KMS-11 (cell line): Measurements from ENCODE around the gene RNLS.

ENCODE experiments used
- H2AFZ ChIP-seq: fragments of 200-600 bp; sonication (generic); 2 replicates; pipeline ENCODE4 v1.6.1; 2016; ENCODE audit warnings: antibody characterized with exemption, mixed run types, low read depth
- H3K27ac ChIP-seq: fragments of 200-600 bp; sonication (generic); 2 replicates; pipeline ENCODE4 v1.6.1; 2016; ENCODE audit warnings: mild to moderate bottlenecking, mixed run types
- H3K27me3 ChIP-seq: fragments of 200-600 bp; sonication (generic); 2 replicates; pipeline ENCODE4 v1.6.1; 2017; ENCODE audit warnings: mild to moderate bottlenecking, low read depth, mixed run types, moderate library complexity; ENCODE audit not compliant: insufficient read depth
- H3K36me3 ChIP-seq: fragments of 200-600 bp; sonication (generic); 2 replicates; pipeline ENCODE4 v1.6.1; 2017; ENCODE audit warnings: mild to moderate bottlenecking, mixed run types; ENCODE audit not compliant: insufficient read depth
- H3K4me1 ChIP-seq: fragments of 200-600 bp; sonication (generic); 2 replicates; pipeline ENCODE4 v1.6.1; 2016; ENCODE audit warnings: mild to moderate bottlenecking, low read depth, mixed run types; ENCODE audit not compliant: poor library complexity, severe bottlenecking
- H3K4me2 ChIP-seq: fragments of 200-600 bp; sonication (generic); 2 replicates; pipeline ENCODE4 v1.7.0; 2016; ENCODE audit warnings: mild to moderate bottlenecking, mixed run types
- H3K4me3 ChIP-seq: fragments of 200-600 bp; sonication (generic); IDR thresholded peaks from 2 replicates; pipeline ENCODE4 v1.6.1; 2017; ENCODE audit warnings: low read depth, low read length, mixed read lengths; ENCODE audit not compliant: insufficient read depth
- H3K79me2 ChIP-seq: fragments of 200-600 bp; sonication (generic); 2 replicates; pipeline ENCODE4 v1.6.1; 2016; ENCODE audit warnings: low read depth, mixed run types; ENCODE audit not compliant: insufficient read depth
- H3K9ac ChIP-seq: fragments of 200-600 bp; sonication (generic); 2 replicates; pipeline ENCODE4 v1.6.1; 2016; ENCODE audit warnings: mild to moderate bottlenecking, mixed run types
- H4K20me1 ChIP-seq: fragments of 200-600 bp; sonication (generic); 2 replicates; pipeline ENCODE4 v1.6.1; 2016; ENCODE audit warnings: mild to moderate bottlenecking, mixed run types; ENCODE audit not compliant: insufficient read depth
- CTCF ChIP-seq: fragments of 200-600 bp; sonication (generic); conservative IDR thresholded peaks from 2 replicates; pipeline ENCODE4 v1.6.1; 2017; ENCODE audit warnings: low read depth, mild to moderate bottlenecking, antibody characterized with exemption, low read length, moderate library complexity, mixed read lengths

The RNLS gene

GRCh38 chr10:88243836-88244730, 339.0 kb downstream of the RNLS start:
- H3K4me1 ChIP-seq: peaks cover 24% of the 10 kb centered on the region
- peak overlapping the region; percentile 24 for H3K4me2 ChIP-seq
- no peaks in the 10 kb centered on the region for H3K27me3 ChIP-seq
- H2AFZ ChIP-seq: no peak overlapping the region
- no peaks in the 10 kb centered on the region for H4K20me1 ChIP-seq
- no peaks in the 10 kb centered on the region for H3K36me3 ChIP-seq
- H3K9ac ChIP-seq: no peak overlapping the region
- no peak overlapping the region for H3K27ac ChIP-seq
- no peak for TF ChIP-seq CTCF
- no peak overlapping the region for H3K4me3 ChIP-seq
- no peaks in the 10 kb centered on the region for H3K79me2 ChIP-seq

- no peak overlapping the region for H3K27ac ChIP-seq
- no peak overlapping the region for H3K4me2 ChIP-seq
- TF ChIP-seq CTCF: no peak
- H3K9ac ChIP-seq: no peak overlapping the region
- H4K20me1 ChIP-seq: no peaks in the 10 kb centered on the region
- no peak overlapping the region for H3K4me3 ChIP-seq
- no peak overlapping the region for H2AFZ ChIP-seq
- H3K36me3 ChIP-seq: no peaks in the 10 kb centered on the region
- H3K4me1 ChIP-seq: peaks cover 24% of the 10 kb centered on the region
- H3K79me2 ChIP-seq: no peaks in the 10 kb centered on the region
- no peaks in the 10 kb centered on the region for H3K27me3 ChIP-seq
These were observed 339.8 kb downstream of the RNLS start for GRCh38 chr10:88243202-88243744.

- H3K4me2 ChIP-seq: no peak overlapping the region
- no peak overlapping the region for H2AFZ ChIP-seq
- H3K27ac ChIP-seq: no peak overlapping the region
- no peak overlapping the region for H3K4me3 ChIP-seq
- no peaks in the 10 kb centered on the region for H3K79me2 ChIP-seq
- no peaks in the 10 kb centered on the region for H3K27me3 ChIP-seq
- TF ChIP-seq CTCF: no peak
- H3K4me1 ChIP-seq: peaks cover 24% of the 10 kb centered on the region
- H3K36me3 ChIP-seq: no peaks in the 10 kb centered on the region
- H4K20me1 ChIP-seq: no peaks in the 10 kb centered on the region
- no peak overlapping the region for H3K9ac ChIP-seq
These were observed 341.6 kb downstream of the RNLS start for GRCh38 chr10:88241501-88241900.

GRCh38 chr10:88239212-88239611, 343.9 kb downstream of the RNLS start:
- H3K4me2 ChIP-seq: no peak overlapping the region
- no peak for TF ChIP-seq CTCF
- no peak overlapping the region for H3K27ac ChIP-seq
- no peak overlapping the region for H2AFZ ChIP-seq
- no peaks in the 10 kb centered on the region for H4K20me1 ChIP-seq
- H3K4me1 ChIP-seq: peaks cover 7% of the 10 kb centered on the region
- H3K4me3 ChIP-seq: no peak overlapping the region
- no peaks in the 10 kb centered on the region for H3K27me3 ChIP-seq
- no peaks in the 10 kb centered on the region for H3K79me2 ChIP-seq
- H3K9ac ChIP-seq: no peak overlapping the region
- H3K36me3 ChIP-seq: no peaks in the 10 kb centered on the region
